Measurements from ENCODE around the gene BCCIP.

- TF ChIP-seq CTCF (IDR thresholded peaks at IDR 0.05) (no peak), EZH2 (IDR thresholded peaks at IDR 0.05; ENCODE audit: borderline replicate concordance, insufficient read depth, low read depth, low read length, poor library complexity, severe bottlenecking) (no peak)
Observed at GRCh38 chr10:125840955-125841354, 17.6 kb downstream of the BCCIP start.

All from B cell (primary cell).